Body of pancreas (tissue), 4 donors: ENCODE results near the gene HRH1. TPM values are rescaled to one million over a fixed set of nuclear protein-coding genes. Genes with fewer than 3 reads are reported as not detected.
"Not testable (repeated sequence)": the region's sequence is repeated elsewhere in the genome, so short reads cannot be mapped to it uniquely, and the experiment has no call there.

Experiments
- ATAC-seq: fragments of 150-250 bp; one replicate; pipeline ENCODE4 v1.9.1; 2016
- DNase-seq, 4 donors: peaks; one replicate each; pipeline ENCODE4 v3.0.0-alpha.2; 2019
- H3K27ac ChIP-seq, 4 donors: fragments of 200-600 bp; sonication (generic); 1 replicate in 3 of 4; 2 replicates in 1 of 4; pipeline versions ENCODE4 v1.5.1 to v1.6.1; 2016 to 2019; ENCODE audit warnings: mild to moderate bottlenecking in 1 of 4, mixed read lengths in 1 of 4, moderate library complexity in 1 of 4
- H3K27me3 ChIP-seq, 2 donors: fragments of 200-600 bp; sonication (generic); one replicate each; pipeline ENCODE4 v1.6.0; 2016; ENCODE audit warnings: mild to moderate bottlenecking in 1 of 2
- H3K36me3 ChIP-seq, 2 donors: fragments of 200-600 bp; sonication (generic); replicated peaks in 1 of 2; 2 replicates each; pipeline ENCODE4 v1.5.1; 2016; ENCODE audit warnings: low read depth in 2 of 2; ENCODE audit not compliant: insufficient read depth in 1 of 2
- H3K4me1 ChIP-seq: fragments of 200-600 bp; sonication (generic); one replicate; pipeline ENCODE4 v1.6.0; 2016
- H3K4me3 ChIP-seq, 2 donors: fragments of 200-600 bp; sonication (generic); 1 replicate in 1 of 2; 2 replicates in 1 of 2; pipeline ENCODE4 v1.5.1; 2016 to 2019
- H3K9me3 ChIP-seq, 3 donors: fragments of 200-600 bp; sonication (generic); 1 replicate in 2 of 3; 2 replicates in 1 of 3; pipeline ENCODE4 v1.5.1; 2016
- CTCF ChIP-seq, 7 experiments: fragments of 450-650 bp in 4 of 7; fragments of 200-600 bp in 3 of 7; sonication (generic) in 3 of 7; IDR thresholded peaks; one replicate each; pipeline ENCODE4 v1.5.1; 2016 to 2019; ENCODE audit warnings: antibody characterized with exemption in 7 of 7
- POLR2A ChIP-seq, 3 donors: fragments of 450-650 bp; IDR thresholded peaks; one replicate each; pipeline ENCODE4 v1.6.1; 2016; ENCODE audit warnings: antibody characterized with exemption in 3 of 3, mild to moderate bottlenecking in 2 of 3
- WGBS, 2 donors: methylation state at CpG; one replicate each; pipeline ENCODE4 v1.1.5; 2017; 5-methylcytosine and 5-hydroxymethylcytosine counted together
- intact Hi-C: fragments of 100-400 bp; cut with DNase I; formaldehyde crosslinking; loops from one replicate; pipeline ENCODE4 v1.15.1; 2023
- total RNA-seq, 2 donors: library from RNA; depleted of rRNA; stranded (reverse); fragments of >200 nt; gene quantifications; one replicate each; pipeline ENCODE4 v1.1.0, GENCODE V29; 2016

Gene HRH1
- total RNA-seq, 2 donors from 2014 or later, result 0.66 to 0.78 TPM

GRCh38 chr3:11211531-11212298 is 57.4 kb downstream of the HRH1 start:
- 53 to 59% methylated on average over 9 of the region's 9 CpGs for WGBS, 2 donors
- intact Hi-C loops, result no loop called here
- no peaks in the 10 kb centered on the region for H3K27me3 ChIP-seq
- no peaks in the 10 kb centered on the region for H3K4me1 ChIP-seq
- ATAC-seq (no peak), DNase-seq (no peak)
- H3K27ac ChIP-seq, result no peak overlapping the region
- no peak overlapping the region for H3K4me3 ChIP-seq
- no peak for TF ChIP-seq CTCF (IDR thresholded peaks at IDR 0.05)
- TF ChIP-seq POLR2A (IDR thresholded peaks at IDR 0.05), result no peak
- no peaks in the 10 kb centered on the region for H3K9me3 ChIP-seq
- H3K36me3 ChIP-seq, result no peaks in the 10 kb centered on the region

DNA sequence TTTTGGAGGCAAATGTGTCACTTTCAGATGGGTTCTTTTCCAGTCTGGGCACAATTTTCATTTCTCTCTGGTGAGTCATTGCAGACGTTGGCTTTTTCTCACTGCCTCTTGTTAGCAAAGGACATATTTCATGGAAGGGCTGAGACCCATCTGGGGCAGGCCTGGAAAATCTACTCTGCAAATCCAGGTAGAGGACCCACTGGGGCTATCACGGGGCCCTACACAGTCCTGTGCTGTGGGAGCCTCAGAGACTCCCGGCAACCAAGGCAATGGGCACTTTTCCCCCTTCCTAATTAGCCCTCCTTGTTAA is 58.0 kb downstream of the HRH1 start:
- Histone ChIP-seq H3K4me3 (no peak overlapping the region), H3K27me3 (no peaks in the 10 kb centered on the region), H3K4me1 (no peaks in the 10 kb centered on the region), H3K36me3 (no peaks in the 10 kb centered on the region), H3K27ac (no peak overlapping the region), H3K9me3 (no peaks in the 10 kb centered on the region)
- DNase-seq (no peak), ATAC-seq (no peak)
- TF ChIP-seq POLR2A (IDR thresholded peaks at IDR 0.05) (no peak), CTCF (IDR thresholded peaks at IDR 0.05) (no peak)
- whole genome bisulfite sequencing, 2 donors, result 44 to 57% methylated on average over 2 to 3 of the region's 3 CpGs
- intact Hi-C loops, result no loop called here

- H3K4me3 ChIP-seq, result no peak overlapping the region
- DNase-seq, result no peak
- WGBS, 2 donors, result 76 to 85% methylated on average over 6 of the region's 6 CpGs
- H3K27ac ChIP-seq, result no peak overlapping the region
- H3K36me3 ChIP-seq, result no peaks in the 10 kb centered on the region
- H3K4me1 ChIP-seq, result no peaks in the 10 kb centered on the region
- intact Hi-C loops, result no loop called here
- TF ChIP-seq POLR2A (IDR thresholded peaks at IDR 0.05), result no peak
- H3K27me3 ChIP-seq, result no peaks in the 10 kb centered on the region
- H3K9me3 ChIP-seq, result no peaks in the 10 kb centered on the region
- no peak for ATAC-seq
Observed at GRCh38 chr3:11212784-11213183, 58.5 kb downstream of the HRH1 start.

GRCh38 chr3:11213810-11214450 is 59.6 kb downstream of the HRH1 start:
- H3K9me3 ChIP-seq, result no peaks in the 10 kb centered on the region
- DNase-seq (no peak), ATAC-seq (no peak)
- intact Hi-C loops, result no loop called here
- WGBS, 2 donors, result 74 to 76% methylated on average over 12 of the region's 12 CpGs
- no peaks in the 10 kb centered on the region for H3K27me3 ChIP-seq
- no peaks in the 10 kb centered on the region for H3K4me1 ChIP-seq
- no peak overlapping the region for H3K27ac ChIP-seq
- no peak overlapping the region for H3K4me3 ChIP-seq
- no peaks in the 10 kb centered on the region for H3K36me3 ChIP-seq
- TF ChIP-seq POLR2A (IDR thresholded peaks at IDR 0.05), result no peak

- Histone ChIP-seq H3K36me3 (no peaks in the 10 kb centered on the region), H3K9me3 (no peaks in the 10 kb centered on the region), H3K27ac (no peak overlapping the region), H3K4me1 (no peaks in the 10 kb centered on the region), H3K27me3 (no peaks in the 10 kb centered on the region), H3K4me3 (no peak overlapping the region)
- 55 to 56% methylated on average over 1 of the region's 1 CpG for WGBS, 2 donors
- no peak for DNase-seq
- no peak for TF ChIP-seq POLR2A (IDR thresholded peaks at IDR 0.05)
- no peak for TF ChIP-seq CTCF (IDR thresholded peaks at IDR 0.05)
- no peak for ATAC-seq
- intact Hi-C loops, result no loop called here
Observed at GRCh38 chr3:11214451-11214978, 60.2 kb downstream of the HRH1 start.

GRCh38 chr3:11217370-11217769 is 63.1 kb downstream of the HRH1 start:
- WGBS, 2 donors, result 68 to 86% methylated on average over 6 of the region's 6 CpGs
- H3K4me3 ChIP-seq, H3K9me3 ChIP-seq, H3K27ac ChIP-seq, DNase-seq, intact Hi-C loops, H3K4me1 ChIP-seq, H3K36me3 ChIP-seq, H3K27me3 ChIP-seq, ATAC-seq: not testable (repeated sequence)
